Bronchus fibroblast of lung (primary cell): ENCODE measurements around the gene KDM2A. TPM values are rescaled to one million over a fixed set of nuclear protein-coding genes. Genes with fewer than 3 reads are reported as not detected.

Source experiments
- total RNA-seq: library from RNA; depleted of rRNA; stranded (reverse); fragments of >200 nt; gene quantifications from 2 replicates; pipeline ENCODE4 v1.2.3, GENCODE V29; 2015

Gene KDM2A
- 16.9 and 17.1 TPM in 2 replicates for total RNA-seq

DNA sequence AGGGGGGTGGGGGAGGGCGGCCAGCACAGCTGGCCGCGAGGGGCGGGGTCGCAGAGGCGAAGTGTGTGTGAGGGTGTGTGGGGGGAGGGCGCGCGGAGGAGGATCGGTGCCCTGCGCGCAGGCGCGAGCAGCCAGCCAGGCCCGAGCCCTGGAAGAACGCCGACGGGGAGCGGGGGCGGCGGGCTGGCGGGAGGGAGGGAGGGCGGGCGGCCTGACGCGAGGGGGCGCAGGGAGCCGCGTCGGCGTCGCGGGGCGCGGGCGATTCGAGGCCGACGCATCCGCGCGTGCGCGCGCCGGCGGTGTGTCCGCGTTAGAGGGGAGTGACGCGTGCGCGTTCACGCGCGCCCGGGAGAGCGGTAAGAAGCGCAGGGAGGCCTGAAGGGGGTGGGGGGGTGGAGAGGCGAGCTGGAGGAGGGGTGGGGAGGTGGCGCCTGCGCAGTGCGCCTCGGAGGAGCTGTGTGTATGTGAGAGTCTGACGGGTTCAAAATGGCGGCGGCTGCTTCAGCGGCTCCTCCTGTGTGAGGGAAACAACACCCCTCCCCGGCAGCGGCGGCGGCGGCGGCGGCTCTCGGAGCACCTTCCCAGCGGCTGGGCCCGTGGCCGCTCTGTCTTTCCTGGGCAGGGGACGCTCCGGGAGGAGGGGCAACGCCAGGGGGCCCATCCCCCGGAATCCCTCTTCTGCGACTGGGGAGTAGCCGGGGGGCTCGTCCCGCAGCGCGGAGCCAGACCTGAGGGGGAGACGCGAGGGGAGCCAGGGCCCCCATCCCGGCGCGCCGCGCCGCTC is at the start of gene KDM2A:
TSS of gene KDM2A (plus strand) at position 463 of the 784 bp plus-strand sequence. CDS start 2,054 bp downstream, outside the sequence.

DNA sequence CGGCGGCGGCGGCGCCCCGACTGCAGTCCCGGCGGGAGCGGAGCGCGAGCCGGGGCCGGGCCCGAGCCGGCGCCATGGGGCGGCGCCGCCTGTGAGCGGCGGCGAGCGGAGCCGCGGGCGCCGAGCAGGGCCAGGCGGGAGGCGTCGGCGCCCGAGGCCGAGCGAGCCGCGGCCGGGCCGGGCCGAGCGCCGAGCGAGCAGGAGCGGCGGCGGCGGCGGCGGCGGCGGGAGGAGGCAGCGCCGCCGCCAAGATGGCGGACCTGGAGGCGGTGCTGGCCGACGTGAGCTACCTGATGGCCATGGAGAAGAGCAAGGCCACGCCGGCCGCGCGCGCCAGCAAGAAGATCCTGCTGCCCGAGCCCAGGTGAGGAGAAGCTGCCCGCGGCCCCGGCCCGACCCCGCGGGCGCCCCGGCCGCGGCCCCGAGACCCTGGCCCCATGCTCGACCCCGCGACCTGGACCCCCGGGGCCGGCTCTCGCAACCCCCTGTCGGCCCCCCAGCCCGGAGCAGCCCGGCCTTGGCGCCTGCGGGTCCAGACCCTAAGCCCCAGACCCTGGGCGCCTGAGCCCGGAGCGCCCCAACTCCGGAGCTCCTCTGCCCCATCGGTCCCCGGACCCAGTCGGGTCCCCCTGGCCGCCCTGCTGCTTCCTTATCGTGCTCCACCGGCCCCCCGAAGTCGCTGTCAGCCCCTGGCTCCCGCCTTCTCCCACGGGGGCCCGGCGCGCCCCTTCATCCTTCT is 147.6 kb downstream of the KDM2A start, which contains the start of gene GRK2:
TSS of gene GRK2 (plus strand) at position 25 of the 739 bp plus-strand sequence. CDS start at position 252, 227 bp downstream.

DNA sequence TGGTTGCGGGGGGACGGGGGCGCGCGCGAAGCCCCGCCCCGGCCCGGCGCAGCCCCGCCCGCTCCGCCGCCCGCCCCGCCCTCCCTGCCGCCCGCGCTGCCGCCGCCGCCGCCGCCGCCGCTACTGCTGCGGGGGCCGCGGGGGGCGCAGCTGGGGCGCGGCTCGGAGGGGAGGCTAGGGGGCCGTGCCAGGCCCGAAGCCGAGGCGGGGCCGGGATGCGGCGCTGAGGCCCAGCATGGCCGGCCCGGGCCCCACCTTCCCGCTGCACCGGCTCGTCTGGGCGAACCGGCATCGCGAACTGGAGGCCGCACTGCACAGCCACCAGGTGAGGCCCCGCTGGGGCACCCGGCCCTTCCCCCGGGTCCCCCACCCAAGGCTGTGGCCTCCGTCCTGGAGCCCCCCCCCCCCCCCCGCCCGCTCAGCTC is 170.2 kb downstream of the KDM2A start, which contains the start of gene ANKRD13D:
TSS of gene ANKRD13D (plus strand) at position 78 of the 425 bp plus-strand sequence. CDS start at position 236, 158 bp downstream.

DNA sequence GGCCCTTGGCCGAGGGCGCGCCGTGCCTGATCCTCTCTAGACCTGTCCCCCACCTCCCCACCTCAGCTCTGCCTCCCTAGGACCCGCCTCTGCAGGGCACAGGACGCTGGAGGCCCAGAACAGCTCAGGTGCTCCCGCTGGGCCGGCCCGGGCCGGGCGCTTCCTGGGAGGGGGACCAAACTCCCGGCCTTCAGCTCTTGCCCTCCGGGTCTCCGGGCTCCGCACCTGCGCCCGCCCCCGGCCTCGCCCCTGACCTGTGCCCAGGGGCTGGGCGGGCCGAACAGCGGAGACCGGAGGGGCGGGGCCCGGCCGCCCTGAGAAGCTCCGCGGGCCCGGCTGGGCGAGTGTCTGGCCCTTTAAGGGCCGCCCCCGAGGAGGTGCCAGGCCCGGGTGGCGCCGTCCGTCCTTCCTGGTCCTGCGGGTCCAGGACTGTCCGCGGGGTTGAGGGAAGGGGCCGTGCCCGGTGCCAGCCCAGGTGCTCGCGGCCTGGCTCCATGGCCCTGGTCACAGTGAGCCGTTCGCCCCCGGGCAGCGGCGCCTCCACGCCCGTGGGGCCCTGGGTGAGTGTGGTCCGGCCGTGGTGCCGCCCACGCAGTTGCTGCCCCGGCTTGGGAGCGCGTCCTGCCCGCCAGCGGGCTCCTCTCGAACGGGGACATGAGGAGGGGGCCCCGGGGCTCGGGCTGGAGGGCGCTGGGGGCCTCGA is 184.2 kb downstream of the KDM2A start, which contains the start of gene SSH3:
TSS of gene SSH3 (plus strand) at position 399 of the 703 bp plus-strand sequence. CDS start at position 495, 96 bp downstream.

Other genes with a start within 250 kb of the KDM2A start
- 19.2 and 21.7 TPM in 2 replicates for gene PC, start 160.9 kb upstream of the KDM2A start, total RNA-seq
- gene C11orf86, start 144.0 kb upstream of the KDM2A start, total RNA-seq: 0.34 TPM in 1 of 2 replicates, not detected in the other
- gene SYT12, start 96.1 kb upstream of the KDM2A start, total RNA-seq: under 0.01 and 0.17 TPM in 2 replicates
- 12.4 and 17.1 TPM in 2 replicates for gene RHOD, start 62.4 kb upstream of the KDM2A start, total RNA-seq
- 38.8 and 41.8 TPM in 2 replicates for gene GRK2, start 147.2 kb downstream of the KDM2A start, total RNA-seq
- gene ANKRD13D, start 170.0 kb downstream of the KDM2A start, total RNA-seq: 23.8 and 26.1 TPM in 2 replicates
- gene SSH3, start 184.3 kb downstream of the KDM2A start, total RNA-seq: 12.5 and 14.1 TPM in 2 replicates
- gene POLD4, start 234.3 kb downstream of the KDM2A start, total RNA-seq: 80.7 and 97.1 TPM in 2 replicates